H1 (cell line): ENCODE data around the gene CALD1. TPM values are rescaled to one million over a fixed set of nuclear protein-coding genes. Genes with fewer than 3 reads are reported as not detected.

ENCODE experiments used
- CTCF ChIA-PET: fragments of 300-600 bp; sonication (Branson Sonifier 250); formaldehyde crosslinking; loops from one replicate; lab custom pipeline; 2021; ENCODE audit not compliant: partially characterized antibody; lab: Charles Lee
- POLR2A ChIA-PET: fragments of 300-600 bp; sonication (Branson Sonifier 250); formaldehyde crosslinking; loops from one replicate; lab custom pipeline; 2021; ENCODE audit warnings: inconsistent platforms; ENCODE audit not compliant: partially characterized antibody; lab: Charles Lee
- DNase-seq, 2 experiments: peaks; one replicate each; pipeline versions ENCODE4 v3.0.0 to v3.0.0-alpha.2; 2010 to 2022; ENCODE audit warnings: low spot score in 2 of 2, low read depth in 1 of 2, mixed read lengths in 1 of 2
- FAIRE-seq: peaks from 2 replicates; lab custom pipeline; 2011; peaks lifted over from hg19 to GRCh38; lab: Jason Lieb, UNC
- H2AFZ ChIP-seq: 2 replicates; pipeline ENCODE4 v1.8.1; 2012; ENCODE audit warnings: low read length, inconsistent platforms
- H2AK5ac ChIP-seq: 2 replicates; pipeline ENCODE4 v1.6.1; 2013; ENCODE audit warnings: low read depth, low read length
- H2BK120ac ChIP-seq: replicated peaks from 2 replicates; pipeline ENCODE3; 2013; ENCODE audit warnings: low read depth, low read length, inconsistent platforms
- H2BK12ac ChIP-seq: 2 replicates; pipeline ENCODE4 v1.6.1; 2013; ENCODE audit warnings: low read depth, low read length
- H2BK15ac ChIP-seq: 2 replicates; pipeline ENCODE4 v1.6.1; 2013; ENCODE audit warnings: low read length
- H2BK20ac ChIP-seq: 2 replicates; pipeline ENCODE4 v1.6.1; 2013; ENCODE audit warnings: low read length
- H2BK5ac ChIP-seq: 2 replicates; pipeline ENCODE4 v1.6.1; 2013; ENCODE audit warnings: low read depth, low read length
- H3K14ac ChIP-seq: 2 replicates; pipeline ENCODE4 v1.6.1; 2013; ENCODE audit warnings: inconsistent platforms; ENCODE audit not compliant: insufficient read length
- H3K18ac ChIP-seq: 2 replicates; pipeline ENCODE4 v1.6.1; 2013; ENCODE audit warnings: low read length; ENCODE audit errors: extremely low read depth
- H3K23ac ChIP-seq: 2 replicates; pipeline ENCODE4 v1.6.1; 2013; ENCODE audit warnings: inconsistent platforms; ENCODE audit not compliant: insufficient read length
- H3K23me2 ChIP-seq: 2 replicates; pipeline ENCODE4 v1.6.1; 2013; ENCODE audit warnings: low read depth, low read length
- H3K27ac ChIP-seq: 2 replicates; pipeline ENCODE4 v1.6.1; 2011; ENCODE audit warnings: low read depth, low read length, inconsistent platforms
- H3K27me3 ChIP-seq, 4 experiments: replicated peaks in 1 of 4; 1 replicate in 1 of 4; 2 replicates in 3 of 4; pipeline versions ENCODE4 v1.6.1 to v1.8.1; 2011 to 2013; ENCODE audit warnings: low read length in 3 of 4, mild to moderate bottlenecking in 3 of 4, inconsistent platforms in 2 of 4, mixed read lengths in 2 of 4, moderate library complexity in 1 of 4; ENCODE audit not compliant: control insufficient read depth in 3 of 4, insufficient read depth in 3 of 4; ENCODE audit errors: extremely low read depth in 1 of 4
- H3K36me3 ChIP-seq, 4 experiments: 2 replicates each; pipeline versions ENCODE4 v1.6.1 to v1.8.1; 2011 to 2013; ENCODE audit warnings: mild to moderate bottlenecking in 4 of 4, low read length in 3 of 4, moderate library complexity in 2 of 4, control low read depth in 1 of 4, inconsistent platforms in 1 of 4; ENCODE audit not compliant: insufficient read depth in 4 of 4, control insufficient read depth in 2 of 4
- H3K4ac ChIP-seq: replicated peaks from 2 replicates; pipeline ENCODE3; 2013; ENCODE audit warnings: low read length, low read depth, mixed read lengths, inconsistent platforms; ENCODE audit not compliant: insufficient read length
- H3K4me1 ChIP-seq, 4 experiments: replicated peaks in 1 of 4; 1 replicate in 1 of 4; 2 replicates in 3 of 4; pipeline versions ENCODE4 v1.6.1 to v1.8.1; 2011 to 2013; ENCODE audit warnings: low read length in 3 of 4, inconsistent platforms in 2 of 4, mixed read lengths in 1 of 4; ENCODE audit not compliant: insufficient read depth in 4 of 4, control insufficient read depth in 3 of 4
- H3K4me2 ChIP-seq, 2 experiments: 2 replicates each; pipeline versions ENCODE4 v1.6.1 to v1.8.1; 2011 to 2013; ENCODE audit warnings: low read depth in 2 of 2, low read length in 2 of 2, control low read depth in 1 of 2, inconsistent platforms in 1 of 2, mild to moderate bottlenecking in 1 of 2; ENCODE audit not compliant: insufficient read depth in 1 of 2
- H3K4me3 ChIP-seq, 4 experiments: fragments of 200-600, 300-600 bp in 1 of 4; sonication (generic), shearing (Covaris generic), sonication (Bioruptor Twin) in 1 of 4; 2 replicates each; pipeline versions ENCODE4 v1.5.1 to v1.8.1; 2011 to 2016; ENCODE audit warnings: low read length in 4 of 4, low read depth in 3 of 4, control low read depth in 2 of 4, inconsistent platforms in 2 of 4, mild to moderate bottlenecking in 2 of 4, mixed read lengths in 1 of 4, moderate library complexity in 1 of 4; ENCODE audit not compliant: insufficient read depth in 2 of 4; ENCODE audit errors: extremely low read depth in 1 of 4
- H3K56ac ChIP-seq: replicated peaks from 2 replicates; pipeline ENCODE3; 2013; ENCODE audit warnings: low read depth, mild to moderate bottlenecking, mixed read lengths, low read length, inconsistent platforms; ENCODE audit not compliant: insufficient read length
- H3K79me1 ChIP-seq: 2 replicates; pipeline ENCODE4 v1.6.1; 2013; ENCODE audit warnings: low read depth, low read length, control low read depth
- H3K79me2 ChIP-seq, 2 experiments: 2 replicates each; pipeline versions ENCODE4 v1.6.1 to v1.8.1; 2012 to 2013; ENCODE audit warnings: low read length in 2 of 2, mild to moderate bottlenecking in 2 of 2, inconsistent platforms in 1 of 2; ENCODE audit not compliant: insufficient read depth in 2 of 2, control insufficient read depth in 1 of 2
- H3K9ac ChIP-seq, 4 experiments: replicated peaks in 1 of 4; 1 replicate in 1 of 4; 2 replicates in 3 of 4; pipeline versions ENCODE4 v1.6.1 to v1.8.1; 2011 to 2013; ENCODE audit warnings: low read depth in 3 of 4, low read length in 3 of 4, control low read depth in 2 of 4, mild to moderate bottlenecking in 2 of 4, moderate library complexity in 2 of 4, inconsistent platforms in 1 of 4; ENCODE audit errors: extremely low read depth in 1 of 4
- H3K9me3 ChIP-seq, 2 experiments: 2 replicates each; pipeline versions ENCODE4 v1.6.1 to v1.8.1; 2012 to 2013; ENCODE audit warnings: mild to moderate bottlenecking in 2 of 2, moderate library complexity in 2 of 2, control low read depth in 1 of 2, inconsistent platforms in 1 of 2, low read depth in 1 of 2, low read length in 1 of 2, mixed read lengths in 1 of 2; ENCODE audit not compliant: insufficient read depth in 2 of 2
- H4K20me1 ChIP-seq, 2 experiments: replicated peaks in 1 of 2; 2 replicates each; pipeline versions ENCODE3 to v1.8.1; 2011 to 2013; ENCODE audit warnings: inconsistent platforms in 2 of 2, low read length in 2 of 2, mild to moderate bottlenecking in 1 of 2; ENCODE audit not compliant: insufficient read depth in 2 of 2, control insufficient read depth in 1 of 2
- H4K5ac ChIP-seq: 2 replicates; pipeline ENCODE4 v1.6.1; 2013; ENCODE audit warnings: low read length, low read depth, mixed read lengths, inconsistent platforms; ENCODE audit not compliant: insufficient read length
- H4K8ac ChIP-seq: 2 replicates; pipeline ENCODE4 v1.8.0; 2013; ENCODE audit warnings: mild to moderate bottlenecking, moderate library complexity, low read length, inconsistent platforms; ENCODE audit not compliant: insufficient read depth; ENCODE audit errors: extremely low read depth
- H4K91ac ChIP-seq: replicated peaks from 2 replicates; pipeline ENCODE3; 2013; ENCODE audit warnings: low read length, mixed read lengths, inconsistent platforms; ENCODE audit not compliant: insufficient read length
- BCL11A ChIP-seq, 2 experiments: IDR thresholded peaks; one replicate each; pipeline ENCODE4 v1.6.1; 2011; ENCODE audit warnings: low read depth in 2 of 2, low read length in 2 of 2, mild to moderate bottlenecking in 2 of 2
- BRCA1 ChIP-seq: IDR thresholded peaks from 2 replicates; pipeline ENCODE4 v1.6.1; 2012; ENCODE audit warnings: low read depth, low read length, improper control_type of control experiment
- EZH2 ChIP-seq: fragments of 200-600 bp; sonication (generic); IDR thresholded peaks from 2 replicates; pipeline ENCODE4 v1.7.1; 2012; ENCODE audit warnings: low read depth, mild to moderate bottlenecking, moderate library complexity, low read length, inconsistent platforms; ENCODE audit not compliant: severe bottlenecking
- FOSL1 ChIP-seq: IDR thresholded peaks from 2 replicates; pipeline ENCODE4 v1.6.1; 2011; ENCODE audit warnings: mild to moderate bottlenecking, low read depth, low read length, moderate library complexity; ENCODE audit not compliant: insufficient read depth
- GABPA ChIP-seq: IDR thresholded peaks from 2 replicates; pipeline ENCODE4 v1.6.1; 2011; ENCODE audit warnings: mild to moderate bottlenecking, low read length, moderate library complexity, borderline replicate concordance; ENCODE audit not compliant: insufficient read depth
- JUN ChIP-seq: IDR thresholded peaks from 2 replicates; pipeline ENCODE4 v1.6.1; 2011; ENCODE audit warnings: low read depth, mild to moderate bottlenecking, improper control_type of control experiment, low read length
- TBP ChIP-seq: IDR thresholded peaks from 2 replicates; pipeline ENCODE4 v1.6.1; 2011; ENCODE audit warnings: low read depth, low read length, improper control_type of control experiment
- WGBS, 2 experiments: shearing (Covaris generic) in 1 of 2; methylation state at CpG; one replicate each; pipeline versions ENCODE4 v1.1.6 to v1.1.7; 2013 to 2015; ENCODE audit warnings: low lambda C conversion rate in 2 of 2, mixed read lengths in 2 of 2, inconsistent platforms in 1 of 2, low coverage in 1 of 2, missing lambda C conversion rate in 1 of 2; ENCODE audit not compliant: insufficient replicate concordance in 2 of 2, insufficient coverage in 1 of 2, insufficient read length in 1 of 2; ENCODE audit errors: extremely low coverage in 1 of 2, missing lambda C conversion rate in 1 of 2; 5-methylcytosine and 5-hydroxymethylcytosine counted together
- polyA plus RNA-seq, 7 experiments: library from polyadenylated mRNA; depleted of rRNA in 3 of 7; stranded (reverse) in 5 of 7; unstranded in 2 of 7; fragments of >200 nt in 5 of 7; fragments of 200-250 nt in 2 of 7; gene quantifications; 1 replicate in 5 of 7; 2 replicates in 1 of 7; 4 replicates in 1 of 7; pipeline versions ENCODE4 v1.2.1 to v1.2.3, GENCODE V29; 2011 to 2013; ENCODE audit warnings: missing spikeins in 2 of 7, mixed read lengths in 2 of 7
- total RNA-seq: library from RNA; stranded (reverse); fragmentation: NEBNext Ultra II Directional; extraction: Animal tissue kit (Norgen Biotek cat#: 25700); gene quantifications from 2 replicates; pipeline ENCODE4 v1.2.1, GENCODE V29; 2021

The CALD1 gene
- total and polyA plus RNA-seq, 2 of the 8 experiments (the other 6 are each of a cell fraction or from before 2014, with no cell fraction given) = 34.3 to 177 TPM

- H2AK5ac ChIP-seq = no peak overlapping the region
- H3K23me2 ChIP-seq = no peaks in the 10 kb centered on the region
- 96% methylated on average over 1 of the region's 1 CpG; no CpG with 5 or more reads in 1 of the 2 experiments for WGBS, 2 experiments
- no peak overlapping the region for H2AFZ ChIP-seq
- no peak overlapping the region for H4K8ac ChIP-seq
- H3K4me2 ChIP-seq = no peak overlapping the region
- no peak overlapping the region for H2BK120ac ChIP-seq
- no peaks in the 10 kb centered on the region for H4K20me1 ChIP-seq
- no peak overlapping the region for H3K27ac ChIP-seq
- no peak overlapping the region for H2BK20ac ChIP-seq
- H4K91ac ChIP-seq = no peak overlapping the region
- ChIA-PET CTCF (no interaction called here), POLR2A (interaction anchor here (2.3 kb wide), 1 partner anchor 14 kb away, joined by 8 read pairs; no protein-coding TSS in a partner anchor)
- H3K18ac ChIP-seq = no peak overlapping the region
- H2BK5ac ChIP-seq = no peak overlapping the region
- H3K4me1 ChIP-seq = no peaks in the 10 kb centered on the region
- no peak overlapping the region for H3K4ac ChIP-seq
- H3K14ac ChIP-seq = no peak overlapping the region
- no peak overlapping the region for H3K56ac ChIP-seq
- H3K9me3 ChIP-seq = peaks cover 0 to 4% of the 10 kb centered on the region in 2 experiments; a peak in 1 of 4 replicates
- H3K79me1 ChIP-seq = no peaks in the 10 kb centered on the region; the same call in 1 of the 2 replicates
- no peak overlapping the region for H2BK15ac ChIP-seq
- H3K27me3 ChIP-seq = no peaks in the 10 kb centered on the region
- no peaks in the 10 kb centered on the region for H3K36me3 ChIP-seq
- TF ChIP-seq TBP (no peak), BCL11A (IDR thresholded peaks at IDR 0.05; ENCODE audit: low read depth in 2 of 2, low read length in 2 of 2) (no peak), BRCA1 (no peak), FOSL1 (no peak), JUN (no peak), GABPA (no peak), EZH2 (no peak)
- DNase-seq (no peak), FAIRE-seq (no peak)
- H3K79me2 ChIP-seq = peaks cover 0 to 17% of the 10 kb centered on the region in 2 experiments; a peak in 1 of 4 replicates
- H3K9ac ChIP-seq = no peak overlapping the region
- H3K4me3 ChIP-seq = no peak overlapping the region
- H2BK12ac ChIP-seq = no peak overlapping the region
- H4K5ac ChIP-seq = no peak overlapping the region
- H3K23ac ChIP-seq = no peak overlapping the region
Observed at GRCh38 chr7:134798155-134798554, 18.7 kb downstream of the CALD1 start.
